Endothelial cell of umbilical vein (primary cell): ENCODE data around the gene RBM6. TPM values are rescaled to one million over a fixed set of nuclear protein-coding genes. Genes with fewer than 3 reads are reported as not detected.

Source experiments
- BruUV-seq: library from RNA; stranded (reverse); fragments of 400-500 nt; replicated peaks from 2 replicates; lab custom pipeline; 2021; lab: Mats Ljungman, UMichigan
- CTCF ChIA-PET: fragments of 300-600, 350-600 bp; sonication (Branson Sonifier 250); formaldehyde crosslinking; loops from one replicate; lab custom pipeline; 2021; ENCODE audit warnings: antibody characterized with exemption, inconsistent platforms; lab: Charles Lee
- POLR2A ChIA-PET: fragments of 300-600, 350-600 bp; sonication (Branson Sonifier 250); formaldehyde crosslinking; loops from one replicate; lab custom pipeline; 2021; ENCODE audit warnings: antibody characterized with exemption, inconsistent platforms; lab: Charles Lee
- DNase-seq: peaks from one replicate; pipeline ENCODE4 v3.0.0-alpha.2; 2011; ENCODE audit warnings: low read depth, low spot score
- FAIRE-seq: peaks from 2 replicates; lab custom pipeline; 2011; peaks lifted over from hg19 to GRCh38; lab: Jason Lieb, UNC
- H2AFZ ChIP-seq: 2 replicates; pipeline ENCODE4 v1.6.0; 2012; ENCODE audit warnings: low read depth, low read length, control low read depth, inconsistent platforms
- H3K27ac ChIP-seq: 2 replicates; pipeline ENCODE4 v1.5.1; 2011; ENCODE audit warnings: low read depth, mild to moderate bottlenecking, control low read depth, low read length, moderate library complexity; ENCODE audit not compliant: insufficient read depth
- H3K27me3 ChIP-seq, 2 experiments: 2 replicates each; pipeline versions ENCODE4 v1.6.0 to v1.6.1; 2011; ENCODE audit warnings: low read length in 2 of 2, mixed read lengths in 1 of 2; ENCODE audit not compliant: control insufficient read depth in 2 of 2, insufficient read depth in 2 of 2
- H3K36me3 ChIP-seq, 2 experiments: 2 replicates in 1 of 2; 3 replicates in 1 of 2; pipeline ENCODE4 v1.5.1; 2011; ENCODE audit warnings: low read length in 2 of 2, mild to moderate bottlenecking in 1 of 2, moderate library complexity in 1 of 2; ENCODE audit not compliant: control insufficient read depth in 2 of 2, insufficient read depth in 2 of 2; ENCODE audit errors: extremely low read depth in 1 of 2
- H3K4me1 ChIP-seq: 3 replicates; pipeline ENCODE4 v1.5.1; 2011; ENCODE audit warnings: mild to moderate bottlenecking, low read length; ENCODE audit not compliant: control insufficient read depth, insufficient read depth; ENCODE audit errors: extremely low read depth
- H3K4me2 ChIP-seq: 2 replicates; pipeline ENCODE4 v1.6.1; 2011; ENCODE audit warnings: low read length, control low read depth, mixed read lengths; ENCODE audit not compliant: insufficient read depth
- H3K4me3 ChIP-seq, 3 experiments: fragments of 200-600 bp in 1 of 3; sonication (generic), shearing (Covaris generic) in 1 of 3; replicated peaks in 1 of 3; 2 replicates each; pipeline ENCODE4 v1.5.1; 2011 to 2016; ENCODE audit warnings: control low read depth in 3 of 3, low read length in 3 of 3, mild to moderate bottlenecking in 2 of 3, inconsistent platforms in 1 of 3, low read depth in 1 of 3, moderate library complexity in 1 of 3; ENCODE audit not compliant: insufficient read depth in 1 of 3
- H3K79me2 ChIP-seq: 2 replicates; pipeline ENCODE4 v1.6.0; 2012; ENCODE audit warnings: low read length, inconsistent platforms; ENCODE audit not compliant: control insufficient read depth, insufficient read depth
- H3K9ac ChIP-seq: replicated peaks from 2 replicates; pipeline ENCODE3; 2011; ENCODE audit warnings: low read length, control low read depth; ENCODE audit not compliant: insufficient read depth; ENCODE audit errors: extremely low read depth
- H3K9me1 ChIP-seq: replicated peaks from 3 replicates; pipeline ENCODE4 v1.6.0; 2011; ENCODE audit warnings: mild to moderate bottlenecking, low read length; ENCODE audit not compliant: control insufficient read depth, insufficient read depth; ENCODE audit errors: extremely low read depth
- H3K9me3 ChIP-seq: replicated peaks from 2 replicates; pipeline ENCODE4 v1.5.1; 2012; ENCODE audit warnings: low read length, inconsistent platforms; ENCODE audit not compliant: control insufficient read depth, insufficient read depth
- H4K20me1 ChIP-seq: replicated peaks from 2 replicates; pipeline ENCODE3; 2011; ENCODE audit warnings: mild to moderate bottlenecking, low read length; ENCODE audit not compliant: control insufficient read depth, insufficient read depth; ENCODE audit errors: extremely low read depth
- CTCF ChIP-seq, 2 donors: IDR thresholded peaks; 1 replicate in 1 of 2; 2 replicates in 1 of 2; pipeline ENCODE4 v1.5.1; 2011; ENCODE audit warnings: low read length in 2 of 2, mild to moderate bottlenecking in 2 of 2, moderate library complexity in 2 of 2, control low read depth in 1 of 2, inconsistent platforms in 1 of 2, low read depth in 1 of 2; ENCODE audit not compliant: insufficient read depth in 1 of 2; ENCODE audit errors: extremely low read depth in 1 of 2
- EZH2 ChIP-seq: IDR thresholded peaks from 2 replicates; pipeline ENCODE4 v1.6.1; 2012; ENCODE audit warnings: borderline replicate concordance, low read depth, mild to moderate bottlenecking, moderate library complexity, low read length, inconsistent platforms; ENCODE audit not compliant: severe bottlenecking
- FOS ChIP-seq: IDR thresholded peaks from 2 replicates; pipeline ENCODE4 v1.6.1; 2011; ENCODE audit warnings: mild to moderate bottlenecking, low read length, moderate library complexity, borderline replicate concordance; ENCODE audit not compliant: insufficient read depth
- GATA2 ChIP-seq: IDR thresholded peaks from 2 replicates; pipeline ENCODE4 v1.7.0; 2011; ENCODE audit warnings: low read depth, mild to moderate bottlenecking, moderate library complexity, mixed read lengths, low read length; ENCODE audit not compliant: insufficient read length, insufficient read depth
- JUN ChIP-seq: IDR thresholded peaks from 2 replicates; pipeline ENCODE4 v1.6.1; 2011; ENCODE audit warnings: borderline replicate concordance, low read depth; ENCODE audit not compliant: insufficient read length, insufficient read depth
- MAX ChIP-seq: IDR thresholded peaks from 2 replicates; pipeline ENCODE4 v1.6.1; 2011; ENCODE audit not compliant: insufficient read depth, insufficient read length
- MYC ChIP-seq: IDR thresholded peaks from one replicate; pipeline ENCODE4 v1.6.1; 2011; ENCODE audit warnings: mild to moderate bottlenecking, low read depth, low read length
- POLR2A ChIP-seq: IDR thresholded peaks from 2 replicates; pipeline ENCODE4 v1.6.1; 2012; ENCODE audit warnings: low read depth, mild to moderate bottlenecking, control low read depth, low read length
- POLR2AphosphoS5 ChIP-seq: IDR thresholded peaks from 2 replicates; pipeline ENCODE4 v1.6.1; 2012; ENCODE audit warnings: low read depth, mild to moderate bottlenecking, control low read depth, low read length, moderate library complexity; ENCODE audit not compliant: insufficient read depth
- dilution Hi-C: fragments of 300-500 bp; cut with MboI; formaldehyde crosslinking; loops from one replicate; pipeline ENCODE4 v1.15.0; 2019; ENCODE audit warnings: low sequenced_read_pairs; ENCODE audit not compliant: extremely low pct_ligation_motif_present
- intact Hi-C: fragments of 100-400 bp; cut with micrococcal nuclease; formaldehyde crosslinking; loops from one replicate; pipeline ENCODE4 v1.10.0; 2022
- polyA plus RNA-seq, 4 experiments: library from polyadenylated mRNA; depleted of rRNA in 3 of 4; stranded (reverse) in 3 of 4; unstranded in 1 of 4; fragments of >200 nt; gene quantifications; 2 replicates each; pipeline versions ENCODE4 v1.2.1 to v1.2.3, GENCODE V29; 2011 to 2012; ENCODE audit warnings: missing spikeins in 1 of 4
- total RNA-seq: library from RNA; stranded (reverse); gene quantifications from 2 replicates; pipeline ENCODE4 v1.2.3, GENCODE V29; 2021

Gene RBM6
- total and polyA plus RNA-seq, 2 donors (not counting 3 experiments of a cell fraction or from before 2014, with no cell fraction given) = 30.4 to 94.5 TPM

GRCh38 chr3:50120364-50121071 is 180.6 kb downstream of the RBM6 start:
- POLR2A ChIA-PET = no interaction called here
- intact Hi-C loops = loop anchor here (1.0 to 10.0 kb wide), 5 partner anchors 18 to 144 kb away; partner anchors contain the start of gene SEMA3B
- no peaks in the 10 kb centered on the region for H4K20me1 ChIP-seq

More at GRCh38 chr3:50120364-50121071, 180.6 kb downstream of the RBM6 start:
- Histone ChIP-seq H2AFZ (no peak overlapping the region), H3K9me3 (no peaks in the 10 kb centered on the region), H3K36me3 (peaks cover 19 to 37% of the 10 kb centered on the region in 2 experiments), H3K9me1 (no peaks in the 10 kb centered on the region), H3K4me2 (no peak overlapping the region), H3K27me3 (no peaks in the 10 kb centered on the region), H3K9ac (no peak overlapping the region), H3K4me3 (no peak overlapping the region), H3K79me2 (no peaks in the 10 kb centered on the region), H3K4me1 (peaks cover 7% of the 10 kb centered on the region), H3K27ac (no peak overlapping the region)
- BruUV-seq = no TSS peak
- FAIRE-seq = no peak
- TF ChIP-seq MYC (no peak), POLR2AphosphoS5 (no peak), FOS (no peak), POLR2A (no peak), JUN (no peak), MAX (no peak), GATA2 (no peak), EZH2 (no peak), CTCF (IDR thresholded peaks at IDR 0.05; ENCODE audit: extremely low read depth in 1 of 2, insufficient read depth in 1 of 2, low read depth in 1 of 2, low read length in 2 of 2) (no peak)
- no peak for DNase-seq
- CTCF ChIA-PET = interaction anchor here (0.6 to 6.3 kb wide), 15 partner anchors 13 to 1240 kb away, joined by 3 to 177 read pairs (median 5); partner anchors contain the start of gene GNAT1
- dilution Hi-C loops = no loop called here
